Nephron (organoid): Measurements from ENCODE around the gene LHX8.
A peak's percentile ranks its signal among the peaks of the same experiment; 100 is the strongest.
"Not testable (repeated sequence)": the region's sequence is repeated elsewhere in the genome, so short reads cannot be mapped to it uniquely, and the experiment has no call there.

Experiments used
- H3K27ac Mint-ChIP-seq, 3 experiments: 2 replicates each; pipeline ENCODE4 v1.8.0; 2020; ENCODE audit warnings: mixed read lengths in 3 of 3, mild to moderate bottlenecking in 2 of 3, moderate library complexity in 1 of 3
- H3K27me3 Mint-ChIP-seq: 2 replicates; pipeline ENCODE4 v1.8.0; 2021; ENCODE audit warnings: low read depth, mild to moderate bottlenecking, moderate library complexity, mixed read lengths
- H3K36me3 Mint-ChIP-seq: 2 replicates; pipeline ENCODE4 v1.8.0; 2020; ENCODE audit warnings: low read depth, mixed read lengths
- H3K4me1 Mint-ChIP-seq: 2 replicates; pipeline ENCODE4 v1.8.0; 2020; ENCODE audit warnings: mixed read lengths
- H3K4me3 Mint-ChIP-seq, 3 experiments: 2 replicates each; pipeline ENCODE4 v1.8.0; 2020; ENCODE audit warnings: mild to moderate bottlenecking in 3 of 3, mixed read lengths in 3 of 3, moderate library complexity in 2 of 3
- H3K9me3 Mint-ChIP-seq: 2 replicates; pipeline ENCODE4 v1.8.0; 2020; ENCODE audit warnings: mixed read lengths
- TF ChIP-seq, protein P1 (sequence below), 3 experiments: fragments of 200-600 bp; sonication (generic); IDR thresholded peaks; one replicate each; pipeline ENCODE4 v1.5.0; 2021; ENCODE audit warnings: antibody characterized with exemption in 3 of 3; ENCODE audit not compliant: unreplicated experiment in 3 of 3

Gene LHX8

GRCh38 chr1:75174031-75174760 lies 40.0 kb downstream of the LHX8 start:
- H3K4me1 Mint-ChIP-seq, result no peaks in the 10 kb centered on the region
- peaks cover 11% of the 10 kb centered on the region for H3K9me3 Mint-ChIP-seq
- H3K36me3 Mint-ChIP-seq, result no peaks in the 10 kb centered on the region
- H3K4me3 Mint-ChIP-seq, result no peak overlapping the region
- H3K27ac Mint-ChIP-seq, result no peak overlapping the region
- TF ChIP-seq, protein P1, sequence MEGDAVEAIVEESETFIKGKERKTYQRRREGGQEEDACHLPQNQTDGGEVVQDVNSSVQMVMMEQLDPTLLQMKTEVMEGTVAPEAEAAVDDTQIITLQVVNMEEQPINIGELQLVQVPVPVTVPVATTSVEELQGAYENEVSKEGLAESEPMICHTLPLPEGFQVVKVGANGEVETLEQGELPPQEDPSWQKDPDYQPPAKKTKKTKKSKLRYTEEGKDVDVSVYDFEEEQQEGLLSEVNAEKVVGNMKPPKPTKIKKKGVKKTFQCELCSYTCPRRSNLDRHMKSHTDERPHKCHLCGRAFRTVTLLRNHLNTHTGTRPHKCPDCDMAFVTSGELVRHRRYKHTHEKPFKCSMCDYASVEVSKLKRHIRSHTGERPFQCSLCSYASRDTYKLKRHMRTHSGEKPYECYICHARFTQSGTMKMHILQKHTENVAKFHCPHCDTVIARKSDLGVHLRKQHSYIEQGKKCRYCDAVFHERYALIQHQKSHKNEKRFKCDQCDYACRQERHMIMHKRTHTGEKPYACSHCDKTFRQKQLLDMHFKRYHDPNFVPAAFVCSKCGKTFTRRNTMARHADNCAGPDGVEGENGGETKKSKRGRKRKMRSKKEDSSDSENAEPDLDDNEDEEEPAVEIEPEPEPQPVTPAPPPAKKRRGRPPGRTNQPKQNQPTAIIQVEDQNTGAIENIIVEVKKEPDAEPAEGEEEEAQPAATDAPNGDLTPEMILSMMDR (IDR thresholded peaks at IDR 0.05; ENCODE audit: unreplicated experiment in 3 of 3), result no peak
- peaks cover 5% of the 10 kb centered on the region for H3K27me3 Mint-ChIP-seq

DNA sequence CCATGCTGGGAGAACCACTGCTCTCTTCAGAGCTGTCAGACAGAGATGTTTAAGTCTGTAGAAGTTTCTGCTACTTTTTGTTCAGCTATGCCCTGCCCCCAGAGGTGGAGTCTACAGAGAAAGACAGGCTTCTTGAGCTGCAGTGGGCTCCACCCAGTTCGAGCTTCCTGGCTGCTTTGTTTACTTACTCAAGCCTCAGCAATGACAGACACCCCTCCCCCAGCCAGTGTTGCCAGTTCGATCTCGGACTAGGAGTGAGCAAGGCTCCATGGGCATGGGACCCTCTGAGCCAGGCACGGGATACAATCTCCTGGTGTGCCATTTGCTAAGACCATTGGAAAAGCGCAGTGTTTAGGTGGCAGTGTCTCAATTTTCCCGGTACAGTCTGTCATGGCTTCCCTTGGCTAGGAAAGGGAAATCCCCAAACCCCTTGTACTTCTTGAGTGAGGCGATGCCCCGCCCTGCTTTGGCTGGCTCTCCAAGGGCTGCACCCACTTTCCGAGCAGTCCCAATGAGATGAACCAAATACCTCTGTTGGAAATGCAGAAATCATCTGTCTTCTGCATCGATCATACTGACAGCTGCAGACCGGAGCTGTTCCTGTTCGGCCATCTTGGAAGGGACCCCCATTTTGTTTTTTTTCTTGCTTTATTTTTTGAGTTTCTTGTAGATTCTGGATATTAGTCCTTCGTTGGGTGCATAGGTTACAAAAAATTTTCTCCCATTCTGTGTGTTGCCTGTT lies 47.2 kb downstream of the LHX8 start:
- not testable (repeated sequence) for H3K4me1 Mint-ChIP-seq, H3K4me3 Mint-ChIP-seq, H3K36me3 Mint-ChIP-seq, H3K27me3 Mint-ChIP-seq, H3K27ac Mint-ChIP-seq
- H3K9me3 Mint-ChIP-seq, result peaks cover 34% of the 10 kb centered on the region

- Mint-ChIP-seq H3K27me3 (peaks cover 8% of the 10 kb centered on the region), H3K4me1 (peaks cover 14% of the 10 kb centered on the region), H3K4me3 (no peak overlapping the region), H3K27ac (peak overlapping the region in 1 of 3 experiments; percentile 28), H3K36me3 (no peaks in the 10 kb centered on the region), H3K9me3 (no peaks in the 10 kb centered on the region)
- TF ChIP-seq, protein P1 (IDR thresholded peaks at IDR 0.05; ENCODE audit: unreplicated experiment in 3 of 3), result no peak
Measured at GRCh38 chr1:75188892-75189291, 54.7 kb downstream of the LHX8 start.

GRCh38 chr1:75198163-75198562 lies 64.0 kb downstream of the LHX8 start:
- no peaks in the 10 kb centered on the region for H3K9me3 Mint-ChIP-seq
- no peak overlapping the region for H3K27ac Mint-ChIP-seq
- TF ChIP-seq, protein P1 (IDR thresholded peaks at IDR 0.05; ENCODE audit: unreplicated experiment in 3 of 3), result no peak
- no peaks in the 10 kb centered on the region for H3K4me1 Mint-ChIP-seq
- no peak overlapping the region for H3K4me3 Mint-ChIP-seq
- no peaks in the 10 kb centered on the region for H3K36me3 Mint-ChIP-seq
- H3K27me3 Mint-ChIP-seq, result peaks cover 7% of the 10 kb centered on the region

DNA sequence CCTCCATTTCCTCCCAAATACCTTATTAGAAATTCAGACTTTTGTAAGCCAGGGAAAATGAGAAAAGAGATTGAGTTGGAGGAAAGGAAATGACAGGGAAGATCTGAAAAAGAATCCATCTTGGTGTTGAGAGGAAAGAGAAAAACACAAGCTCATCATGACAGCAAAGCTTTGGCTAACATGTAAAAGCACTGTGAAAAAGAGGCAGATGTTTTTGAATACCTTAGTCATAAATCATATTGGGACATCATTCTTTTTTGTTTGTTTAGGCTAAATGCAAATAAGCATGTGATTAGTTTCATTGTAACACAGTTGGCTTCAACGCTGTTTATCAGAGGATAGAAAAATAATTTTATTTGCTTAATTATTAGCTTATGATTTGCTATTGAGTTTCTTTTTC lies 64.6 kb downstream of the LHX8 start:
- Mint-ChIP-seq H3K9me3 (no peaks in the 10 kb centered on the region), H3K4me1 (no peaks in the 10 kb centered on the region), H3K4me3 (no peak overlapping the region), H3K36me3 (no peaks in the 10 kb centered on the region), H3K27me3 (peaks cover 4% of the 10 kb centered on the region), H3K27ac (no peak overlapping the region)
- TF ChIP-seq, protein P1 (IDR thresholded peaks at IDR 0.05; ENCODE audit: unreplicated experiment in 3 of 3), result no peak

GRCh38 chr1:75202751-75203150 lies 68.6 kb downstream of the LHX8 start:
- Mint-ChIP-seq H3K9me3 (no peaks in the 10 kb centered on the region), H3K27ac (no peak overlapping the region), H3K4me3 (no peak overlapping the region), H3K27me3 (no peaks in the 10 kb centered on the region), H3K36me3 (no peaks in the 10 kb centered on the region), H3K4me1 (no peaks in the 10 kb centered on the region)
- TF ChIP-seq, protein P1 (IDR thresholded peaks at IDR 0.05; ENCODE audit: unreplicated experiment in 3 of 3), result no peak
